ENCODE data around the gene STOML1.

- TF ChIP-seq, protein P1, sequence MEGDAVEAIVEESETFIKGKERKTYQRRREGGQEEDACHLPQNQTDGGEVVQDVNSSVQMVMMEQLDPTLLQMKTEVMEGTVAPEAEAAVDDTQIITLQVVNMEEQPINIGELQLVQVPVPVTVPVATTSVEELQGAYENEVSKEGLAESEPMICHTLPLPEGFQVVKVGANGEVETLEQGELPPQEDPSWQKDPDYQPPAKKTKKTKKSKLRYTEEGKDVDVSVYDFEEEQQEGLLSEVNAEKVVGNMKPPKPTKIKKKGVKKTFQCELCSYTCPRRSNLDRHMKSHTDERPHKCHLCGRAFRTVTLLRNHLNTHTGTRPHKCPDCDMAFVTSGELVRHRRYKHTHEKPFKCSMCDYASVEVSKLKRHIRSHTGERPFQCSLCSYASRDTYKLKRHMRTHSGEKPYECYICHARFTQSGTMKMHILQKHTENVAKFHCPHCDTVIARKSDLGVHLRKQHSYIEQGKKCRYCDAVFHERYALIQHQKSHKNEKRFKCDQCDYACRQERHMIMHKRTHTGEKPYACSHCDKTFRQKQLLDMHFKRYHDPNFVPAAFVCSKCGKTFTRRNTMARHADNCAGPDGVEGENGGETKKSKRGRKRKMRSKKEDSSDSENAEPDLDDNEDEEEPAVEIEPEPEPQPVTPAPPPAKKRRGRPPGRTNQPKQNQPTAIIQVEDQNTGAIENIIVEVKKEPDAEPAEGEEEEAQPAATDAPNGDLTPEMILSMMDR (IDR thresholded peaks at IDR 0.05), result no peak
- TF ChIP-seq POLR2A (IDR thresholded peaks at IDR 0.05; ENCODE audit: low read length) (no peak), ESRRA (IDR thresholded peaks at IDR 0.05; ENCODE audit: borderline replicate concordance, low read length) (no peak), ZC3H11A (IDR thresholded peaks at IDR 0.05) (no peak), MYC (IDR thresholded peaks at IDR 0.05; ENCODE audit: borderline replicate concordance, low read length) (no peak), REST (IDR thresholded peaks at IDR 0.05) (no peak), EP300 (IDR thresholded peaks at IDR 0.05) (no peak), CEBPB (IDR thresholded peaks at IDR 0.05) (no peak), RCOR1 (IDR thresholded peaks at IDR 0.05; ENCODE audit: low read depth, low read length) (no peak), USF2 (IDR thresholded peaks at IDR 0.05) (no peak)
- TF ChIP-seq, protein P2, sequence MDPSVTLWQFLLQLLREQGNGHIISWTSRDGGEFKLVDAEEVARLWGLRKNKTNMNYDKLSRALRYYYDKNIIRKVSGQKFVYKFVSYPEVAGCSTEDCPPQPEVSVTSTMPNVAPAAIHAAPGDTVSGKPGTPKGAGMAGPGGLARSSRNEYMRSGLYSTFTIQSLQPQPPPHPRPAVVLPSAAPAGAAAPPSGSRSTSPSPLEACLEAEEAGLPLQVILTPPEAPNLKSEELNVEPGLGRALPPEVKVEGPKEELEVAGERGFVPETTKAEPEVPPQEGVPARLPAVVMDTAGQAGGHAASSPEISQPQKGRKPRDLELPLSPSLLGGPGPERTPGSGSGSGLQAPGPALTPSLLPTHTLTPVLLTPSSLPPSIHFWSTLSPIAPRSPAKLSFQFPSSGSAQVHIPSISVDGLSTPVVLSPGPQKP (IDR thresholded peaks at IDR 0.05; ENCODE audit: low read depth, low read length), result no peak
- TF ChIP-seq, protein P3, sequence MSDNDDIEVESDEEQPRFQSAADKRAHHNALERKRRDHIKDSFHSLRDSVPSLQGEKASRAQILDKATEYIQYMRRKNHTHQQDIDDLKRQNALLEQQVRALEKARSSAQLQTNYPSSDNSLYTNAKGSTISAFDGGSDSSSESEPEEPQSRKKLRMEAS (IDR thresholded peaks at IDR 0.05), result no peak
Observed at GRCh38 chr15:73940061-73940981, 51.8 kb downstream of the STOML1 start.
